Epithelial cell of esophagus (primary cell): ENCODE results near the gene LMO7.

Experiments used
- DNase-seq: peaks from one replicate; pipeline ENCODE4 v3.0.0; 2010; ENCODE audit warnings: low read depth
- H3K4me3 ChIP-seq: 2 replicates; pipeline ENCODE4 v1.5.1; 2011; ENCODE audit warnings: mild to moderate bottlenecking, low read length, control low read depth
- TF ChIP-seq, protein P1 (sequence below): IDR thresholded peaks from 2 replicates; pipeline ENCODE4 v1.5.1; 2011; ENCODE audit warnings: low read depth, mild to moderate bottlenecking, low read length, control low read depth, inconsistent platforms; ENCODE audit not compliant: insufficient read depth; ENCODE audit errors: missing control alignments

The LMO7 gene

DNA sequence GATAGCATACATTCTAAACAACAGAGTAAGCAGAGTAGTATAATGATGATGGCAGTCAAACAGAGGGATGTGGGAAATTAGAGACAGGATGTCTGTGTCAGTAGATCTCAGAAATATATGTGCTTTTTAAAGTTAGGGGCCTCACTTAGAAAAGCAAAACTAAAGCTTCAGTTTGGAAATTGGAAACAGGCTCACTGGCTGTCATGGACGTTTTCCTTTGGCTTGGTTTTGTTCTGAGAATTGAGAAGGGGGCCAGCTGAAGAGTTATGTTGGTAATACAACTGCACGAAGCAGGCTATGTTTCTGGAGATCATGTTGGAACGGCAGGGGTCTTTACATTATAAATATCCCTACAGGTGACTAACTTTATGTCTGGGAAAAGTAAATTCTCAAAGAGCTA lies 261.3 kb downstream of the LMO7 start:
- no peak overlapping the region for H3K4me3 ChIP-seq
- TF ChIP-seq, protein P1, sequence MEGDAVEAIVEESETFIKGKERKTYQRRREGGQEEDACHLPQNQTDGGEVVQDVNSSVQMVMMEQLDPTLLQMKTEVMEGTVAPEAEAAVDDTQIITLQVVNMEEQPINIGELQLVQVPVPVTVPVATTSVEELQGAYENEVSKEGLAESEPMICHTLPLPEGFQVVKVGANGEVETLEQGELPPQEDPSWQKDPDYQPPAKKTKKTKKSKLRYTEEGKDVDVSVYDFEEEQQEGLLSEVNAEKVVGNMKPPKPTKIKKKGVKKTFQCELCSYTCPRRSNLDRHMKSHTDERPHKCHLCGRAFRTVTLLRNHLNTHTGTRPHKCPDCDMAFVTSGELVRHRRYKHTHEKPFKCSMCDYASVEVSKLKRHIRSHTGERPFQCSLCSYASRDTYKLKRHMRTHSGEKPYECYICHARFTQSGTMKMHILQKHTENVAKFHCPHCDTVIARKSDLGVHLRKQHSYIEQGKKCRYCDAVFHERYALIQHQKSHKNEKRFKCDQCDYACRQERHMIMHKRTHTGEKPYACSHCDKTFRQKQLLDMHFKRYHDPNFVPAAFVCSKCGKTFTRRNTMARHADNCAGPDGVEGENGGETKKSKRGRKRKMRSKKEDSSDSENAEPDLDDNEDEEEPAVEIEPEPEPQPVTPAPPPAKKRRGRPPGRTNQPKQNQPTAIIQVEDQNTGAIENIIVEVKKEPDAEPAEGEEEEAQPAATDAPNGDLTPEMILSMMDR = no peak
- no peak for DNase-seq

DNA sequence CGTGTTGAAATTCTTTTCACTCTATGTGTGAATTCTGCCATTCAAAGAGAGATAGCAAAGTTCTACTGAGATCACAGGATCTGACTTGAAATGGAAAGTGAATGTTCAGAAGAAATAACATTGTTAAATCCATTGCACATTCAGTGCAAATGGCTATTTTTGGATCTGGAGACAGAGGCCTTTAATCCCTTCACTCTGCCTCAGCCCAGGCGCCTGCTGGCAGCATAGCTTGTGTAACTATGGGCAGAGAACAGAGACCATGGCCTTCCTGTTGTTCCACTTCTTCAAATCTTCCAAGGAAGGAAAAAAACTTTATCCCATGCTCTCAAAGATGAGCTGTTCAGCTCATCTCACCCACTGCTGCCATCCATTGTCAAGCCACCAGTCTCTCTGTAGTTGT lies 265.4 kb downstream of the LMO7 start:
- DNase-seq = no peak
- TF ChIP-seq, protein P1 = no peak
- no peak overlapping the region for H3K4me3 ChIP-seq

DNA sequence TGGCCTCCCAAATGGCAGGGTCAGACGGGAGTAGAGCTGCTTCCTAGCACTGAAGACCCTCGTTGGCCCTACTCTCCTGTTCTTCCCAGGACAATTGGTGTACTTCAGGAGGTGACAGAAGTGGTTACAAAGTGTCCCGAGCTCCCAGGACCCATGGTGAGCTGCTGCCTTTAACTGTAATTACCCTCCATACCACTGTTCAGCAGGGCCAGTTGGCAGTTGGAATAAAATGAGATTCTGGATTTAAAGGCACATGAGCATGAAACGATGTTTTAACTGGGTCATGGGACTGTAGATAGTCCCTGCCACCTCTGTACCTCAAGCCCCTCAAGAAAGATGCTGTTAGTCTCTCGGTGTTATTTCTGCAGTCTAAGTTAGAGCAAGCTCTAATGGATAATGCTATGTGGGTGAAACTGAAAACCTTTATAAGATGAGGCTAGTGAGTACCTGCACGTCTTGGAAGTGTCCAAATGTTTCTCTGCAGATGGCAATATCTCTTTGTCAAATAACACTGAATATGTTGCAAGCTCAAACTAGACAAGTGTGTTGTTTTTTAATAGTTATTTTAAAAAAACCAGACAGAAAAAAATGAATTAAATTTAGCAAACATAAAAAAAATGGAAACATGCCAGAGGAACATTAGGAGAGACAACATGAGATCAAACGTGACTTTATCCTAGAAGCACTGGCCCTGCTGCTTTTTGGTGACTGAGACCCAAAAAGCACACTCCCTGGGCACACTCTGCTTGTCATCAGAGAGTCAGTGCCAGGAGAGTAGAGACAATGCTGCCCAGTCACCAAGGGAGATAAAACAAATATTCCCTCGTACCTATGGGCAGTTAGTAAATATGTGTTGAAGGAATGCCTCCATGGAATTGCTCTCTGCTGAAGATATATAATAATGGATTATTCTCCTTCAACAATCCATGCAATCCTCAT lies 266.3 kb downstream of the LMO7 start:
- no peak overlapping the region for H3K4me3 ChIP-seq
- TF ChIP-seq, protein P1 = no peak
- DNase-seq = no peak

DNA sequence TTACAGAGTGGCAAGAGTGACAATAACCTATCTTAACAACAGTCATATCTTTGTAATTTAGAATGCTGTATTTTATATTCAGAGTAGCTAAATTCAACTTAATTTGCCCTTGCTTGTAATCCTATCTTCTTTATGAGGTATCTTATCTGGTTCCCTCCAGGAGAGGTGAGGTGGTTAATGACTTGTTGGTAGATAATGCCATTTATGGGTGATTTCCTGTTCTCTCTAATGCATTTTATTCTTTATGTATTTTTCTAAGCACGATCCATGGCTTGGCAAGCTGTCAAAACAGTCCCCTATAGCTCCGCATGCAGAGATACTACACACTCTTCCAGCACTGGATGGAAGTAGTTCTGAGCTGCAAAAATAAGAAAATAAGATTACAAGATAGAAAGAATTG lies 267.9 kb downstream of the LMO7 start:
- no peak for DNase-seq
- TF ChIP-seq, protein P1 = no peak
- no peak overlapping the region for H3K4me3 ChIP-seq

DNA sequence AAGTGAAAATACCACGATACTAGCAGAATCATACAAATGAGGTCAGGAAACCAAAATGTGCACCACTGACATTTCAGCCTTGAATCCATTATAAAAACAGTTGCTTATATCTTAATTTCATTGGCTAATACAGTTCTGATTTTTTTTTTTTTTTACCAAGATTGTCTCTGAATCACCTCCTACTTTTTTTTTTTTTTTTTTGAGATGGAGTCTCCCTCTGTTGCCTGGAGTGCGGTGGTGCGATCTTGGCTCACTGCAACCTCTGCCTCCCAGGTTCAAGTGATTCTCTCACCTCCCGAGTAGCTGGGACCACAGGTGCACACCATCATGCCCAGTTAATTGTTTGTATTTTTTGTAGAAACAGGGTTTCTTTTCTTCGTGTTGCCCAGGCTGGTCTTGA lies 270.2 kb downstream of the LMO7 start:
- no peak for DNase-seq
- no peak overlapping the region for H3K4me3 ChIP-seq
- TF ChIP-seq, protein P1 = no peak

DNA sequence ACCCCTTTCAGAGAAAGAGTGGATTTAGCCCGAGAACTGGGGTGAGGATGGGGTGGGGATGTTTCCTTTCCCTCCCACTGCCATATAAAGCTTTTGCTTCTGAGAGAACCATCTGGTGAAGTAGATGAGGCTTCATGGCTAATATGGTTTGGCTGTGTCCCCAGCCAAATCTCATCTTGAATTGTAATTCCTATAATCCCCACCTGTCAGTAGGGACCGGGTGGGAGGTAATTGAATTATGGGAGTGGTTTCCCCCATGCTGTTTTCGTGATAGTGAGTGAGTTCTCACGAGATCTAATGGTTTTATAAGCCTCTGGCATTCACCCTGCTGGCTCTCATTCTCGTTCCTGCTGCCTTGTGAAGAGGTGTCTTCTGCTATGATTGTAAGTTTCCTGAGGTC lies 270.9 kb downstream of the LMO7 start:
- H3K4me3 ChIP-seq = no peak overlapping the region
- TF ChIP-seq, protein P1 = no peak

DNA sequence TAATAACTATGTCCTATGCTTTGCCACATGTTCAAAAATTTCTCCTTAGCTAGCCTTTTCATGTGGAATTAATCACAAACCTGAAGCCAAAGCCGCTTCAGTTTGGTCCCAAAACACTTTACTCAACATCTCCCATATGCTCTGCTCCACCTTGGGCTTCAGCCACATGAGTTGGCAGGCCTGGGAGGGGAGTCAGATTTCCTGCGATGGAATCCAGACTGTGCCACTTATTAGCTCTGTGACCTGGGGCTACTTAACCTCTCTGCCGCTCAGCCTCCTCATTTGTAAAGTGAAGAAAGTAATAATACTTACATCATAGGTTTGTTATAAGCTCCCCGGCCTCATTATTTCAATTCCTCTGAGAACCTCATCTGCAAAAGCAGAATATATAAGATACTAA lies 272.0 kb downstream of the LMO7 start:
- H3K4me3 ChIP-seq = no peak overlapping the region
- peak; percentile 2 for DNase-seq
- TF ChIP-seq, protein P1 = no peak

More for the DNA sequence above, 270.9 kb downstream of the LMO7 start:
- DNase-seq = no peak
